ENCODE results near the gene EFNA2. TPM values are rescaled to one million over a fixed set of nuclear protein-coding genes. Genes with fewer than 3 reads are reported as not detected.

The EFNA2 gene
- total RNA-seq, 2 donors from 2014 or later = not detected

DNA sequence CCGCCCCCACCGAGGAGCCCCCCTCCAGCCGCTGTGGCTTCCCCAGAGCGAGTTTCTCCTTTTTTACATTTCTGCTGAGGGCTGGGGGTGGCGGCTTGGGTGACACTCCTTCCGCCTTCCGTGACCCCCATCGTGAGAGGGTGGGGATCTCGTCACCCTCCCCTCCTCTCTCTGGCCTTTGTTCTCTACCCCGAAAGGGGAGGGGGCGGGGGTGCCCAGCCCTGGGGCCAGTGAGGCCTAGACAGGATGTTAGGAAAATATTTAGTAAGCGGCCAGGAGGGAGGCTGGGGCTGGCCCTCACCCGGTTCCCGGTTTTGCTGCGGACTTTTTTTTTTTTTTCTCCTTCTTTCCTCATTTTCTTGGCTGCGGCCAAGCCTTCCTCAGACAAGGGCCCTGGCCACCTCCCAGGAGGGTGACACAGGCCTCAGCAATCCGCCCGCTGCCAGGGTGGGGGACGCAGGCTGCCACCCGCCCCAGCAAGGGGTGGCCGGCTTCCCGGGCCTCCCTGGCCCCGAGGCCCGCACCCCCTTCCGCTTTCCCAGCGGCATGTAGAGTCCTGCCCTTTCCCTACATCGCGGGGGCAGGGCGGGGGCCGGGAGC is 33.4 kb upstream of the EFNA2 start:
- Histone ChIP-seq H3K27me3 (no peaks in the 10 kb centered on the region), H3K4me3 (peak overlapping the region; percentile 81 to 82), H3K4me1 (peaks cover 0 to 76% of the 10 kb centered on the region in 2 donors), H3K36me3 (peaks cover 57% of the 10 kb centered on the region), H3K9me3 (no peaks in the 10 kb centered on the region), H3K27ac (peak overlapping the region; percentile 97 to 100)
- DNase-seq (ENCODE audit: low spot score) = peak; percentile 96
- TF ChIP-seq CTCF (IDR thresholded peaks at IDR 0.05) = no peak

- Histone ChIP-seq H3K4me1 (peaks cover 0 to 76% of the 10 kb centered on the region in 2 donors), H3K9me3 (no peaks in the 10 kb centered on the region), H3K27ac (peak overlapping the region; percentile 97 to 100), H3K4me3 (peak overlapping the region; percentile 81 to 82), H3K27me3 (no peaks in the 10 kb centered on the region), H3K36me3 (peaks cover 63% of the 10 kb centered on the region)
- TF ChIP-seq CTCF (IDR thresholded peaks at IDR 0.05) = peak in 1 of 2 donors; percentile 17
- DNase-seq (ENCODE audit: low spot score) = peak; percentile 95
Measured at GRCh38 chr19:1252821-1253513, 32.7 kb upstream of the EFNA2 start.

DNA sequence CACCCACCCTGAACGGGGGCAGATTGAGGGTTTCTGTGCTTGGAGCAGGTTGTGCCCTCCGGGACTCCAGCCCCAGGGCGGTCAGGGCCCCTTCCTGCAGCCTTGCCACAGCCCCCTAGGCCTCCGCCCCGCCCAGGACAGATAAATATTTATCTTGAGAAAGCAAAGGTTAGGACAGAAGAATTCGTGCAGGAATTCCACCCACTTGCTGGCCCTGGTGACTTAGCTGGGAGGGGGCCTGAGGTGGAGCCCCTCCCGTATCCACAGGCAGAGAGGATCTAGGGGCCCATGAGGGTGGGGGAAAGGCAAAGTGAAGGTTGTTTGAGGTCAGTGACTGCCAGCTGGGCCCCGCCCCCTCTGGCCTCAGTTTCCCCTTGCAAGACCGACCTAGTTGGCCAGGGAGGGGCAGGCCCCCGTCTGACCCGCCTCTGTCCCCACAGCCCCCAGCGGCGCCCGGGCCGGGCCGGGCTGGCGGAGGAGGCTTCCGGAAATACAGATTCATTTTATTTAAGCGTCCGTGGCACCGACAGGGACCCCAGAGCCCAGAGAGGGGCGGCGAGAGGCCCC is 32.1 kb upstream of the EFNA2 start:
- DNase-seq (ENCODE audit: low spot score) = no peak
- H3K27ac ChIP-seq = peak overlapping the region; percentile 97 to 100
- H3K4me1 ChIP-seq = peaks cover 0 to 79% of the 10 kb centered on the region in 2 donors
- peaks cover 66% of the 10 kb centered on the region for H3K36me3 ChIP-seq
- H3K4me3 ChIP-seq = peak overlapping the region; percentile 81 to 82
- no peaks in the 10 kb centered on the region for H3K27me3 ChIP-seq
- no peak for TF ChIP-seq CTCF (IDR thresholded peaks at IDR 0.05)
- H3K9me3 ChIP-seq = no peaks in the 10 kb centered on the region

- peaks cover 66% of the 10 kb centered on the region for H3K36me3 ChIP-seq
- peak overlapping the region; percentile 97 to 100 for H3K27ac ChIP-seq
- peak overlapping the region in 1 of 2 donors; percentile 81 for H3K4me3 ChIP-seq
- peaks cover 0 to 84% of the 10 kb centered on the region in 2 donors for H3K4me1 ChIP-seq
- H3K27me3 ChIP-seq = no peaks in the 10 kb centered on the region
- H3K9me3 ChIP-seq = no peaks in the 10 kb centered on the region
- no peak for TF ChIP-seq CTCF (IDR thresholded peaks at IDR 0.05)
- DNase-seq (ENCODE audit: low spot score) = no peak
Measured at GRCh38 chr19:1254081-1254527, 31.6 kb upstream of the EFNA2 start.

- Histone ChIP-seq H3K4me3 (no peak overlapping the region), H3K4me1 (peaks cover 0 to 89% of the 10 kb centered on the region in 2 donors), H3K27me3 (no peaks in the 10 kb centered on the region), H3K36me3 (peaks cover 66% of the 10 kb centered on the region), H3K27ac (peak overlapping the region; percentile 97 to 100), H3K9me3 (no peaks in the 10 kb centered on the region)
- TF ChIP-seq CTCF (IDR thresholded peaks at IDR 0.05) = no peak
- no peak for DNase-seq (ENCODE audit: low spot score)
Measured at GRCh38 chr19:1254530-1255185, 31.0 kb upstream of the EFNA2 start.

Data from right atrium auricular region (tissue), 2 donors.